Pons (tissue), 1 donor: ENCODE measurements around the gene TTLL4.

Experiments used
- DNase-seq: peaks from one replicate; pipeline ENCODE4 v3.0.0-alpha.2; 2016; ENCODE audit warnings: low spot score

TTLL4 gene

GRCh38 chr2:218713922-218714321, 3.3 kb downstream of the TTLL4 start:
- DNase-seq = no peak

GRCh38 chr2:218716070-218716469, 5.4 kb downstream of the TTLL4 start:
- peak; percentile 81 for DNase-seq

- DNase-seq = no peak
These were observed 6.6 kb downstream of the TTLL4 start for GRCh38 chr2:218717262-218717661.

GRCh38 chr2:218718058-218718457, 7.4 kb downstream of the TTLL4 start:
- DNase-seq = no peak

GRCh38 chr2:218719457-218719856, 8.8 kb downstream of the TTLL4 start:
- no peak for DNase-seq

GRCh38 chr2:218720048-218721041, 9.7 kb downstream of the TTLL4 start:
- DNase-seq = no peak

GRCh38 chr2:218721488-218721887, 10.9 kb downstream of the TTLL4 start:
- DNase-seq = no peak

GRCh38 chr2:218721934-218722333, 11.3 kb downstream of the TTLL4 start:
- no peak for DNase-seq

- no peak for DNase-seq
These were observed 11.8 kb downstream of the TTLL4 start for GRCh38 chr2:218722419-218722818.

- DNase-seq = peak; percentile 66
These were observed 12.5 kb downstream of the TTLL4 start for GRCh38 chr2:218722876-218723785.

- no peak for DNase-seq
These were observed 15.5 kb downstream of the TTLL4 start for GRCh38 chr2:218726004-218726574.

GRCh38 chr2:218727502-218728165, 17.0 kb downstream of the TTLL4 start:
- DNase-seq = no peak

- DNase-seq = no peak
These were observed 19.0 kb downstream of the TTLL4 start for GRCh38 chr2:218729640-218730039.

- DNase-seq = no peak
These were observed 21.6 kb downstream of the TTLL4 start for GRCh38 chr2:218732052-218732760.

- no peak for DNase-seq
These were observed 22.1 kb downstream of the TTLL4 start for GRCh38 chr2:218732761-218733158.

- DNase-seq = peak; percentile 88
These were observed 22.8 kb downstream of the TTLL4 start for GRCh38 chr2:218733171-218734021.

- DNase-seq = no peak
These were observed 23.7 kb downstream of the TTLL4 start for GRCh38 chr2:218734190-218734975.

- DNase-seq = no peak
These were observed 25.9 kb downstream of the TTLL4 start for GRCh38 chr2:218736531-218736930.

- DNase-seq = no peak
These were observed 32.4 kb downstream of the TTLL4 start for GRCh38 chr2:218743068-218743467.
